ENCODE results near the gene MEA1. TPM values are rescaled to one million over a fixed set of nuclear protein-coding genes. Genes with fewer than 3 reads are reported as not detected.

Gene MEA1
- total and polyA plus RNA-seq, 12 donors, result 22.9 to 74.3 (median 28.9) TPM

- intact Hi-C loops (cut with DNase I), result loop anchor here in 3 of 10 donors (2.0 to 10.0 kb wide), 4 partner anchors 38 to 80 kb away; partner anchors contain the start of genes KLC4 (in 1 of the 3) and MRPL2 (in 1 of the 3)
- no peaks in the 10 kb centered on the region for H3K9me3 ChIP-seq
- peak within 1 kb of the TSS; percentile 81 to 97 (median 92) for H3K27ac ChIP-seq
- peaks cover 0 to 11% (median 0%) of the 10 kb centered on the region in 9 donors for H3K36me3 ChIP-seq
- no peaks in the 10 kb centered on the region for H3K27me3 ChIP-seq
- DNase-seq (peak; percentile 92 to 93), ATAC-seq (peak; percentile 93 to 97 (median 96))
- WGBS, 2 donors, result 0 to 1% methylated on average over 59 of the region's 59 CpGs
- no peak for TF ChIP-seq CTCF (IDR thresholded peaks at IDR 0.05)
- peaks cover 7 to 54% (median 27%) of the 10 kb centered on the region in 9 donors for H3K4me1 ChIP-seq
- H3K4me3 ChIP-seq, result peak within 1 kb of the TSS; percentile 72 to 98 (median 90)
Observed at GRCh38 chr6:42978839-42979522, 34.8 kb downstream of the MEA1 start, which contains the start of gene PEX6. PEX6 (minus strand) TSS chr6:42979181; CDS start chr6:42979150, 31 bp downstream.

GRCh38 chr6:42978487-42978838, 35.3 kb downstream of the MEA1 start:
- 1% methylated on average over 28 of the region's 28 CpGs for WGBS, 2 donors
- ATAC-seq, result peak in 6 of 8 donors; percentile 11 to 51 (median 32)
- intact Hi-C loops (cut with DNase I), result loop anchor here in 3 of 10 donors (2.0 to 10.0 kb wide), 4 partner anchors 39 to 80 kb away; partner anchors contain the start of genes KLC4 (in 1 of the 3) and MRPL2 (in 1 of the 3)

DNA sequence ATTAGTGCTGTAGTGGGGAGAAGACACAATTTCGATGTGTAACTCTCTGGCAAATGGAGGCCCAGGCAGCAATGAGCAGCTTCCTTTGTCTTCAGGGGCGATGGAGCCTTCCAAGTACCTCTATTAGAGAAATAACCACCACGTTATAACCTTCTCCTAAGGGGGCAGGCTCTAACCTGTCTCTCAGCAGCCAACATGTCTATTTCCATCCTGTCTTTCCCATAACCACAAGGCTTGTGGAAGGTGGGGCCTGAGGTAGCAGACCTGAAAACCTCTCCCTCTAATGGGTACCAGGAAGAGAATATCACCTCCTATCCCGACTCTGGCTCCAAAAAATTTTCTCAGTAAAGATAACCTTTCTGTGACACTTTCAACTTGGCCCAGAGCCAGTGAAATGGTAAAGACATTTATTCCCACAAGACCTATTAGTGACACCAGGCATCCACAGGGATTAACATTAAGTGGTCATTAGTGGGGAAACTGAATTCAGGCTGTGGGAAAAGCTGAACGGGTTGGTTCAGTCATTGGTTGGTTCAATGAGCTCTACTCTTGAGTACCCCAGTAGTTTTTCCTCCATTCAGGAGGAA, 38.7 kb downstream of the MEA1 start:
- Histone ChIP-seq H3K36me3 (peaks cover 0 to 30% (median 0%) of the 10 kb centered on the region in 9 donors), H3K27me3 (no peaks in the 10 kb centered on the region), H3K27ac (no peak overlapping the region), H3K4me3 (no peak overlapping the region), H3K4me1 (peaks cover 3 to 43% (median 27%) of the 10 kb centered on the region in 9 donors), H3K9me3 (no peaks in the 10 kb centered on the region)
- no peak for TF ChIP-seq CTCF (IDR thresholded peaks at IDR 0.05)
- ATAC-seq (no peak), DNase-seq (no peak)
- WGBS, 2 donors, result 78 to 82% methylated on average over 5 of the region's 5 CpGs
- intact Hi-C loops (cut with DNase I), result loop anchor here in 3 of 10 donors (5.0 to 10.0 kb wide), 3 partner anchors 42 to 70 kb away; no protein-coding TSS in a partner anchor

More at GRCh38 chr6:42978487-42978838, 35.3 kb downstream of the MEA1 start:
- peak in 1 of 2 donors; percentile 33 for DNase-seq
- Histone ChIP-seq H3K27ac (peak overlapping the region; percentile 81 to 97 (median 92)), H3K36me3 (peaks cover 0 to 16% (median 0%) of the 10 kb centered on the region in 9 donors), H3K9me3 (no peaks in the 10 kb centered on the region), H3K4me3 (peak overlapping the region; percentile 72 to 98 (median 90)), H3K27me3 (no peaks in the 10 kb centered on the region), H3K4me1 (peaks cover 3 to 49% (median 24%) of the 10 kb centered on the region in 9 donors)
- no peak for TF ChIP-seq CTCF (IDR thresholded peaks at IDR 0.05)

GRCh38 chr6:42973926-42974325, 39.8 kb downstream of the MEA1 start:
- 90 to 92% methylated on average over 3 of the region's 3 CpGs for WGBS, 2 donors
- Histone ChIP-seq H3K4me3 (no peak overlapping the region), H3K27ac (no peak overlapping the region), H3K27me3 (no peaks in the 10 kb centered on the region), H3K36me3 (peaks cover 0 to 41% (median 8%) of the 10 kb centered on the region in 9 donors), H3K4me1 (peaks cover 3 to 35% (median 21%) of the 10 kb centered on the region in 9 donors), H3K9me3 (no peaks in the 10 kb centered on the region)
- ATAC-seq (no peak), DNase-seq (no peak)
- TF ChIP-seq CTCF (IDR thresholded peaks at IDR 0.05), result no peak
- intact Hi-C loops (cut with DNase I), result loop anchor here in 2 of 10 donors (5.0 to 10.0 kb wide), 2 partner anchors 42 to 69 kb away; no protein-coding TSS in a partner anchor

All from heart right ventricle (tissue), 16 donors.